K562 (cell line): ENCODE measurements around the gene POLL. TPM values are rescaled to one million over a fixed set of nuclear protein-coding genes. Genes with fewer than 3 reads are reported as not detected.

ENCODE experiments used
- ATAC-seq: fragments of 200-7000 bp; cut with Tn5 transposase; 3 replicates; pipeline ENCODE4 v1.9.1; 2020; ENCODE audit warnings: moderate library complexity
- BruUV-seq: library from RNA; stranded (reverse); fragments of 400-500 nt; replicated peaks from 2 replicates; lab custom pipeline; 2021; lab: Mats Ljungman, UMichigan
- CTCF ChIA-PET: fragments of 300-600 bp; formaldehyde crosslinking; extraction: SDS; loops from one replicate; lab custom pipeline; 2021; ENCODE audit warnings: low intra/inter-chr PET ratio; lab: Yijun Ruan, JAX
- POLR2A ChIA-PET: fragments of 300-600, 350-650 bp; sonication (Branson Sonifier 250); formaldehyde crosslinking; extraction: SDS; loops from one replicate; lab custom pipeline; 2021; ENCODE audit warnings: antibody characterized with exemption, inconsistent platforms; lab: Yijun Ruan, JAX
- DNase-seq, 4 experiments: peaks; one replicate each; pipeline versions ENCODE4 v3.0.0 to v3.0.0-alpha.2; 2011 to 2018; ENCODE audit warnings: low spot score in 3 of 4, mixed read lengths in 3 of 4; ENCODE audit errors: extremely low read depth in 1 of 4
- FAIRE-seq: peaks from 2 replicates; lab custom pipeline; 2011; peaks lifted over from hg19 to GRCh38; lab: Jason Lieb, UNC
- H2AFZ ChIP-seq: 2 replicates; pipeline ENCODE4 v1.6.0; 2011; ENCODE audit warnings: low read depth, low read length, control low read depth, inconsistent platforms
- H3K27ac ChIP-seq: fragments of 200-600 bp; 3 replicates; pipeline ENCODE4 v1.8.0; 2011; ENCODE audit warnings: low read depth, mild to moderate bottlenecking, control low read depth, inconsistent platforms, low read length, moderate library complexity, mixed read lengths; ENCODE audit errors: extremely low read depth
- H3K27me3 ChIP-seq, 2 experiments: fragments of 300-600 bp in 1 of 2; 2 replicates in 1 of 2; 3 replicates in 1 of 2; pipeline versions ENCODE4 v1.6.0 to v1.8.0; 2011; ENCODE audit warnings: inconsistent platforms in 2 of 2, low read length in 2 of 2, mild to moderate bottlenecking in 1 of 2, mixed read lengths in 1 of 2, moderate library complexity in 1 of 2; ENCODE audit not compliant: control insufficient read depth in 2 of 2, insufficient read depth in 2 of 2
- H3K36me3 ChIP-seq: fragments of 300-600 bp; 3 replicates; pipeline ENCODE4 v1.8.0; 2011; ENCODE audit warnings: mild to moderate bottlenecking, low read length, inconsistent platforms; ENCODE audit not compliant: control insufficient read depth, insufficient read depth
- H3K4me1 ChIP-seq, 2 experiments: fragments of 200-600 bp in 1 of 2; replicated peaks in 1 of 2; 2 replicates in 1 of 2; 3 replicates in 1 of 2; pipeline versions ENCODE4 v1.5.1 to v1.8.0; 2011; ENCODE audit warnings: inconsistent platforms in 2 of 2, low read length in 2 of 2, mild to moderate bottlenecking in 1 of 2, mixed read lengths in 1 of 2, moderate library complexity in 1 of 2; ENCODE audit not compliant: control insufficient read depth in 2 of 2, insufficient read depth in 2 of 2
- H3K4me2 ChIP-seq: 2 replicates; pipeline ENCODE4 v1.6.1; 2011; ENCODE audit warnings: low read length, control low read depth, inconsistent platforms, mixed read lengths; ENCODE audit not compliant: insufficient read depth
- H3K4me3 ChIP-seq: fragments of 200-600 bp; sonication (generic), shearing (Covaris generic); 2 replicates; pipeline ENCODE4 v1.5.1; 2016; ENCODE audit warnings: control low read depth, inconsistent platforms
- H3K79me2 ChIP-seq: fragments of 200-600 bp; 3 replicates; pipeline ENCODE4 v1.8.0; 2011; ENCODE audit warnings: low read length, inconsistent platforms; ENCODE audit not compliant: control insufficient read depth, insufficient read depth
- H3K9ac ChIP-seq, 2 experiments: 2 replicates each; pipeline versions ENCODE4 v1.6.0 to v1.6.1; 2011; ENCODE audit warnings: low read depth in 2 of 2, low read length in 2 of 2, control low read depth in 1 of 2, inconsistent platforms in 1 of 2, mild to moderate bottlenecking in 1 of 2, mixed read lengths in 1 of 2; ENCODE audit not compliant: insufficient read depth in 1 of 2
- H3K9me1 ChIP-seq: one replicate; pipeline ENCODE4 v1.6.0; 2011; ENCODE audit warnings: inconsistent platforms, mild to moderate bottlenecking, low read length, moderate library complexity; ENCODE audit not compliant: control insufficient read depth, insufficient read depth
- H3K9me3 ChIP-seq: replicated peaks from 2 replicates; pipeline ENCODE4 v1.5.1; 2011; ENCODE audit warnings: low read depth, low read length, inconsistent platforms; ENCODE audit not compliant: control insufficient read depth, insufficient read depth
- H4K20me1 ChIP-seq: replicated peaks from 2 replicates; pipeline ENCODE4 v1.6.1; 2011; ENCODE audit warnings: low read length, inconsistent platforms, mixed read lengths; ENCODE audit not compliant: control insufficient read depth, insufficient read depth
- KAT2B ChIP-seq: IDR thresholded peaks from one replicate; pipeline ENCODE4 v1.6.1; 2012; ENCODE audit warnings: low read depth, mild to moderate bottlenecking, control low read depth, inconsistent platforms, low read length, moderate library complexity
- L3MBTL2 ChIP-seq: fragments of 450-650 bp; IDR thresholded peaks from 2 replicates; pipeline ENCODE4 v1.6.1; 2016; ENCODE audit warnings: mild to moderate bottlenecking, moderate library complexity
- POLR2G ChIP-seq: fragments of 200-400 bp; formaldehyde crosslinking; IDR thresholded peaks from 2 replicates; pipeline ENCODE4 v1.6.1; 2017; ENCODE audit warnings: low read depth, mild to moderate bottlenecking, antibody characterized with exemption, low read length, moderate library complexity
- ZNF165 ChIP-seq: fragments of 250-450 bp; sonication (Bioruptor Pico); IDR thresholded peaks from 2 replicates; pipeline ENCODE4 v1.4.0; 2020; ENCODE audit warnings: borderline replicate concordance
- ZNF583 ChIP-seq: fragments of 250-450 bp; sonication (Bioruptor Pico); IDR thresholded peaks from 2 replicates; pipeline ENCODE4 v1.4.0; 2020
- WGBS: fragments of 100-300 bp; shearing (Covaris generic); methylation state at CpG from one replicate; pipeline ENCODE4 v1.1.6; 2016; ENCODE audit warnings: low coverage, mixed read lengths; ENCODE audit not compliant: insufficient coverage; ENCODE audit errors: missing lambda C conversion rate; 5-methylcytosine and 5-hydroxymethylcytosine counted together
- in situ Hi-C: fragments of 300-500 bp; cut with MboI; formaldehyde crosslinking; loops from 4 replicates; pipeline ENCODE4 v1.15.0; 2018; ENCODE audit warnings: inconsistent platforms, mixed read lengths
- intact Hi-C: fragments of 100-400 bp; cut with micrococcal nuclease; formaldehyde crosslinking; loops from 2 replicates; pipeline ENCODE4 v1.14.2; 2022
- polyA plus RNA-seq, 8 experiments: library from polyadenylated mRNA; depleted of rRNA in 4 of 8; stranded (reverse) in 5 of 8; unstranded in 3 of 8; fragments of >200 nt; fragmentation: Nextera tagmentation in 2 of 8; fragmentation: Illumina TruSeq in 1 of 8; extraction: Ambion mirVana in 2 of 8; extraction: Trizol in 1 of 8; gene quantifications; 2 replicates each; pipeline versions ENCODE4 v1.2.1 to v1.2.3, GENCODE V29; 2011 to 2014; ENCODE audit warnings: inconsistent platforms in 1 of 8, missing spikeins in 1 of 8
- total RNA-seq, 7 experiments: library from RNA; depleted of rRNA in 6 of 7; stranded (reverse); fragments of >200 nt in 6 of 7; fragmentation: Illumina TruSeq in 2 of 7; extraction: Trizol in 2 of 7; gene quantifications; 2 replicates each; pipeline versions ENCODE4 v1.2.1 to v1.2.3, GENCODE V29; 2011 to 2021; ENCODE audit warnings: low replicate concordance in 1 of 7
- TF ChIP-seq, protein P1 (sequence below), 2 experiments: IDR thresholded peaks; 2 replicates each; pipeline ENCODE4 v1.6.1; 2011; ENCODE audit warnings: borderline replicate concordance in 1 of 2, control low read depth in 1 of 2, low read depth in 1 of 2, low read length in 1 of 2, mild to moderate bottlenecking in 1 of 2, mixed read lengths in 1 of 2, moderate library complexity in 1 of 2; ENCODE audit not compliant: insufficient read depth in 1 of 2, insufficient read length in 1 of 2, poor library complexity in 1 of 2, severe bottlenecking in 1 of 2; ENCODE audit errors: extremely low read depth in 1 of 2
- TF ChIP-seq, protein P2 (sequence below): sonication (generic); formaldehyde crosslinking; IDR thresholded peaks from 2 replicates; pipeline ENCODE4 v1.5.0; 2020; ENCODE audit warnings: missing genetic modification reagents

POLL gene
- total and polyA plus RNA-seq, 9 of the 15 experiments (the other 6 are each of a cell fraction or from before 2014, with no cell fraction given): 1.2 to 18.7 (median 10.9) TPM

DNA sequence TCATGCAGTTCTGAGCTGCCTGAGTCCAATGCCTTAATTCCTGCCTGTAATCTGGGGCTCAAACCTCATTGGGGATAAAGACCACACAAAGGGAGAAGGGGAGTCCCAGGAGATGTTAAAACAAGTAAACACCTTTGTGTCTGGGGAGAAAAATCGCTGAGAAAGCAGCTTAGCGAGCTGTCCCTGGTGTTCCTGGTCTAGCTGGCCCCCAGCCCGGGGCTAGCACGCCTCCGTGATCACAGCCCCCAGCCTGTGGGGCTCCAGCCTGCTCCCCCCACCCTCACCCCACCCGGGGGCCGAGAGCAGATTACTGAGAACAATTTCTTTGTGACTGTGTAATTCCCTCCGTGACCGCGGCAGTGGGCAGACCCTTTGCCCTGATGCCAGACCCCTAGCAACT, 24.8 kb upstream of the POLL start:
- BruUV-seq: no TSS peak
- intact Hi-C loops: no loop called here
- Histone ChIP-seq H3K4me1 (no peaks in the 10 kb centered on the region; a peak in 1 of 5 replicates), H4K20me1 (no peaks in the 10 kb centered on the region)
- TF ChIP-seq POLR2G: no peak
- TF ChIP-seq, all 486 proteins: peak for 0
- Histone ChIP-seq H3K27me3 (no peaks in the 10 kb centered on the region), H2AFZ (no peak overlapping the region), H3K9ac (no peak overlapping the region), H3K4me3 (no peak overlapping the region), H3K36me3 (no peaks in the 10 kb centered on the region), H3K27ac (no peak overlapping the region), H3K79me2 (no peaks in the 10 kb centered on the region), H3K9me1 (no peaks in the 10 kb centered on the region), H3K9me3 (no peaks in the 10 kb centered on the region), H3K4me2 (no peak overlapping the region)
- CTCF ChIA-PET: no interaction called here
- DNase-seq (no peak), ATAC-seq (no peak), FAIRE-seq (no peak)
- POLR2A ChIA-PET: no interaction called here
- 40% methylated on average over 3 of the region's 10 CpGs for WGBS
- in situ Hi-C loops: no loop called here

DNA sequence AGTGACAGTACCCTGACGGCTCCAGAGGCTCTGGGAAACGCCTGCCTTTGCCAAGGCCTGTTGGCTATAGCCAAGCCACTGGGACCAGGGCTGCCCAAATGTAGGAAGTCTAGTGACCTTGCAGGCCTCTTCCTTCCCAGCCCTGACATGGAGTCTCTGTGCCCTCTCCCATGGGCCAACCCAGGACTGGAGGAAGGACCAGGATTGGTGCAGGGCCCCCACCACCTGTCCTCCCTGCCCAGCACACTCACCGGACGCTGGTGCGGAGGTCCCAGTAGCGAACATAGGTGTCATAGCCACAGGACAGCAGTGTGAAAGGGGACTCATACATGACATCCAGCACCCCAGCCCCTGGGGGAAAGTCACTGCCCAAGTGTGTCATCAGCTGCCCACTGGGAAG, 24.0 kb upstream of the POLL start:
- Histone ChIP-seq H3K79me2 (no peaks in the 10 kb centered on the region), H2AFZ (no peak overlapping the region), H3K36me3 (no peaks in the 10 kb centered on the region), H4K20me1 (no peaks in the 10 kb centered on the region), H3K27ac (no peak overlapping the region), H3K4me2 (no peak overlapping the region), H3K9me1 (no peaks in the 10 kb centered on the region), H3K27me3 (no peaks in the 10 kb centered on the region)
- ATAC-seq: no peak
- no peak for TF ChIP-seq L3MBTL2
- no peak for TF ChIP-seq ZNF165
- TF ChIP-seq, protein P1, sequence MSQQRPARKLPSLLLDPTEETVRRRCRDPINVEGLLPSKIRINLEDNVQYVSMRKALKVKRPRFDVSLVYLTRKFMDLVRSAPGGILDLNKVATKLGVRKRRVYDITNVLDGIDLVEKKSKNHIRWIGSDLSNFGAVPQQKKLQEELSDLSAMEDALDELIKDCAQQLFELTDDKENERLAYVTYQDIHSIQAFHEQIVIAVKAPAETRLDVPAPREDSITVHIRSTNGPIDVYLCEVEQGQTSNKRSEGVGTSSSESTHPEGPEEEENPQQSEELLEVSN (IDR thresholded peaks at IDR 0.05; ENCODE audit: borderline replicate concordance in 1 of 2, extremely low read depth in 1 of 2, insufficient read depth in 1 of 2, insufficient read length in 1 of 2, low read depth in 1 of 2, low read length in 1 of 2, poor library complexity in 1 of 2, severe bottlenecking in 1 of 2): no peak
- no peak for TF ChIP-seq KAT2B
- TF ChIP-seq, protein P2, sequence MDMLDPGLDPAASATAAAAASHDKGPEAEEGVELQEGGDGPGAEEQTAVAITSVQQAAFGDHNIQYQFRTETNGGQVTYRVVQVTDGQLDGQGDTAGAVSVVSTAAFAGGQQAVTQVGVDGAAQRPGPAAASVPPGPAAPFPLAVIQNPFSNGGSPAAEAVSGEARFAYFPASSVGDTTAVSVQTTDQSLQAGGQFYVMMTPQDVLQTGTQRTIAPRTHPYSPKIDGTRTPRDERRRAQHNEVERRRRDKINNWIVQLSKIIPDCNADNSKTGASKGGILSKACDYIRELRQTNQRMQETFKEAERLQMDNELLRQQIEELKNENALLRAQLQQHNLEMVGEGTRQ (CRISPR knock-in tag): no peak
- no peak for TF ChIP-seq ZNF583
- TF ChIP-seq, all 486 proteins: peak for 0
- CTCF ChIA-PET: no interaction called here
- in situ Hi-C loops: no loop called here
- no TSS peak for BruUV-seq
- DNase-seq (no peak), FAIRE-seq (no peak)
- Histone ChIP-seq H3K4me1 (peaks cover 4 to 6% of the 10 kb centered on the region in 2 experiments; a peak in 1 of 5 replicates), H3K9me3 (no peaks in the 10 kb centered on the region), H3K4me3 (no peak overlapping the region), H3K9ac (no peak overlapping the region)
- POLR2A ChIA-PET: no interaction called here
- WGBS: 96% methylated on average over 4 of the region's 6 CpGs
- intact Hi-C loops: no loop called here
